HG03432 (cell line): ENCODE data around the gene ZNF486.
A peak's percentile ranks its signal among the peaks of the same experiment; 100 is the strongest.
"Not testable (repeated sequence)": the region's sequence is repeated elsewhere in the genome, so short reads cannot be mapped to it uniquely, and the experiment has no call there.

Experiments
- ATAC-seq: cut with Tn5 transposase; IDR thresholded peaks from one replicate; pipeline ENCODE4 v1.9.1; 2021; ENCODE audit warnings: mild to moderate bottlenecking, moderate library complexity; ENCODE audit not compliant: unreplicated experiment

The ZNF486 gene

DNA sequence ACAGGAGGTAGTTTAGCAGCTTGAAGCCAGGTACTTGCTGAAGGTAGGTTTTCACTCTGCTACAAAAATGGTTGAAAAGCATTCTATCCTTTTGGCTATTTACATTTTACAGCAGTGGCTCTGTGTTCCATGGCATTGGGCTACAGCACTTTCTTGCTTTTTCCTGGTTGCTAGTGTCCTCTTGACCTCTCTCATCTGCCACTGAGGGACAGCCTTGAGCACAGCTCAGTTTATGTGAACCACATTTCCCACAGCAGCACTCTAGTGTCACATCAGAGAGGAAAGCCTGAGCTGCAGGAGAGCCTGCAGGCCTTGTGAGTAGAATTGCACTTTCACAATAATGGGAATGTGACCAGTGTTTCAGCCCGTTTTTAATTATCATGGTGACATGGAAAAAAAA lies 54.6 kb downstream of the ZNF486 start:
- not testable (repeated sequence) for ATAC-seq

DNA sequence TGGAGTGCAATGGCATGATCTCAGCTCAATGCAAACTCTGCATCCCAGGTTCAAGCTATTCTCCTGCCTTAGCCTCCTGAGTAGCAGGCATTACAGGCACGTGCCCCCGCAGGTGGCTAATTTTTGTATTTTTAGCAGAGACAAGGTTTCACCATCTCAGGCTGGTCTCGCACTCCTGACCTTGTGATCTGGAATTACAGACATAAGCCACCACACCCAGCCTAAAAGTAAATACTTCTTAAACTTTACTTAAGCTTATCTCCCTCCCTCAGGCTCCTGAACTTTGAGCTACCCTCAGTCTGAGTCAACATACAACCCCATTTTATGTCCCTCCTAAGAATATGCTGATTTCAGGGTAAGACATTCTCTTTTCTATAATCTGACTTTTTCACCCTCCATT lies 66.1 kb downstream of the ZNF486 start:
- ATAC-seq, result no peak

DNA sequence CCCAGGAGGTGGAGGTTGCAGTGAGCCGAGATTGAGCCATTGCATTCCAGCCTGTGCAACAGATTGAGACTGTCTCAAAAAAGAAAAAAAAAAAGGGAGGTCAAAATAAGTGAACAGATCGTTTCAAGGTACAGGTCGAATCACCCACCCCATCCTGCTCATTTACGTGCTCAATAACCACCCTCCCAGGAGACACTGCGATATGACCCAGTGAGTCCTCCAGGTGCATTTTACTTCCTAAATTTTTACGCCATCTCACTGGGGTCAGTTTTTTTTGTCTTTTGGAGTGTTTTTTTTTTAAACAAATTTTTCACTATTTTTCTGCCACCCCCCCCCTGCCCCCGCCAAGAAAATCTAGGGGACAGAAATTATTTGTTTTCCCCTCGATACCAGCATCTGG lies 68.1 kb downstream of the ZNF486 start:
- no peak for ATAC-seq

DNA sequence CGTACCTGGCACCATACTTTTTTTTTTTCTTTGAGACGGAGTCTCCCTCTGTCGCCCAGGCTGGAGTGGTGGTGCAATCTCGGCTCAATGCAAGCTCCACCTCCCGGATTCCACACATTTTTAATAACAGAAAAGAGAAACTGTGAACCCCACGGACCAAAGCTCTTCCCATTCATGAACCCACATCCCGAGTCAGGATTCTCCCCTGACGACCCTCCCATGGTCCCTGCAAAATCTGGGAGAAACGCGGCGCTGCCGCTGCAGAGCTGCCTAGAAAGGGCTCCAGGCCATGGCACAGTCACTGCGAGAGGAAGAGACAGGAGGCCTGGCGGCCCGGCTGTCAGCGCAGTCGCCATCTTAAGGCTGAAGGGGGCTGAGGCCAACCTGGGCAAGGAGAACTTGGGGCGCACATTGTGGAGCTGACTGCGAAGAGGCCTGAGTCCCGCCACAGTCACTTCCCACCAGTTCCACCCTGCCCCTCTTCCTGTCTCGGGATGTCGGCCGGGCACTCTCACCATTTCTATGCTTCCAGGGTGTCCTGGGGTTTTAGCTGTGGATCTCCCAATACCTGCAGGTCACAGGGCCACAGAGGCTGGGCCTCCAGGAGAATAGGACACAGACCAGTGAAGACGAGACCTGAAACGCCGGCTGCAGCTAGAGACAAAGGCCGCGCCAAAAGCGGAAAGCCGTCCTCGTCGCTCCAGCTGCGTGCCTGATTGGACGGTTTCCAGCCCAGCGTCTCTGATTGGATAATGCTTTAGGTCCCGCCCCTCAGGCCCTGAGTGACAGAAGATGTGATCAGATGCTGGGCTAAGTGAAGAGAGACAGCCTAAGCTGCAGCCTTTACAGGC lies 71.0 kb downstream of the ZNF486 start:
- ATAC-seq, result peak; percentile 86

DNA sequence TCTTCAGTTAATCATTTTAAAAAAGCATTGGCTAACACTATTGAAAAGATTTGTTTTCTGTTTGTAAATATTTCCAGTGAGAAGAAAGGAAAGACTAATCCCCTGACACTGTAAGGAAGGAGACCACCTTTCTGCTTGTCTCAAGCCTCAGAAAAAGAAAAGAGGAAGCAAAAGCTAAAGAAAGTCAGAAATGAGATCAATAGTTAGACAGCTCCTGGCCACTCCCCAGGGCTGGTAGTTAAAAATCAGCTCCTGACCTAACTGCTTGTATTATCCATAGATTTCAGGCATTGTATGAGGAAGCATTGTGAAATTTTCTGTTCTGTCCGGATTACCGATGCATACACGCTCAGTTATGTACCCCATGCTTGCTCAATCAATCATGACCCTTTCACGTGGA lies 76.6 kb downstream of the ZNF486 start:
- no peak for ATAC-seq

DNA sequence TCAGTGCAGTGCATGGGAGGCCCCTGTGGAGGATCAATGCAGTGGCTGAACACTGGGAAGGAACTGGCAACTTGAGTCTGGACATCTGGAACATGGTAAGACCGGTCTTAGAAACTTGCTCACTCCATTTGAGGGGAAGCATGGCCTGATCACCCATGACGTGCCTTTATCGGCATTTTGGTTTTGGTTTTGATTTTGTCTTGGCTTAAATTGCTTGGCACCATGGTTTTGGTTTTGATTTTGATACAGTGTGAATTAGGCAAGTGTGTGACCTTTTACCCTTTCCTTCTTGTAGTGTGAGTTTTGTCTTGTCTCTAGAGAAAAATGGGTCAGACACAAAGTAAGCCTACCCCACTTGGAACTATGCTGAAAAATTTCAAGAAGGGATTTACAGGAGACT lies 77.3 kb downstream of the ZNF486 start:
- ATAC-seq, result no peak

DNA sequence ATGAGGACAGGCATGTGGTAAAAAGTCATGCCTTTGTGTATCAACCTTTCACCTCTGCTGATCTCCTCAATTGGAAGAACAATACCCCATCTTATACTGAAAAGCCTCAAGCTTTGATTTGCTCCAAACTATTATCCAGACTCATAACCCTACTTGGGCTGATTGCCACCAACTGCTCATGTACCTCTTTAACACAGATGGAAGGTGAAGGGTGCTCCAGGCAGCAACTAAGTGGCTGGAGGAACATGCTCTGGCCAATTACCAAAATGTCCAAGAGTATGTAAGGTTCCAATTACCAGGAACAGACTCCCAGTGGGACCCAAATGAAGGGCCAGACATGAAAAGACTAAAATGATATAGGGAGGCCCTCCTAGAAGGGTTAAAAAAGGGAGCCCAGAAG lies 78.3 kb downstream of the ZNF486 start:
- no peak for ATAC-seq

DNA sequence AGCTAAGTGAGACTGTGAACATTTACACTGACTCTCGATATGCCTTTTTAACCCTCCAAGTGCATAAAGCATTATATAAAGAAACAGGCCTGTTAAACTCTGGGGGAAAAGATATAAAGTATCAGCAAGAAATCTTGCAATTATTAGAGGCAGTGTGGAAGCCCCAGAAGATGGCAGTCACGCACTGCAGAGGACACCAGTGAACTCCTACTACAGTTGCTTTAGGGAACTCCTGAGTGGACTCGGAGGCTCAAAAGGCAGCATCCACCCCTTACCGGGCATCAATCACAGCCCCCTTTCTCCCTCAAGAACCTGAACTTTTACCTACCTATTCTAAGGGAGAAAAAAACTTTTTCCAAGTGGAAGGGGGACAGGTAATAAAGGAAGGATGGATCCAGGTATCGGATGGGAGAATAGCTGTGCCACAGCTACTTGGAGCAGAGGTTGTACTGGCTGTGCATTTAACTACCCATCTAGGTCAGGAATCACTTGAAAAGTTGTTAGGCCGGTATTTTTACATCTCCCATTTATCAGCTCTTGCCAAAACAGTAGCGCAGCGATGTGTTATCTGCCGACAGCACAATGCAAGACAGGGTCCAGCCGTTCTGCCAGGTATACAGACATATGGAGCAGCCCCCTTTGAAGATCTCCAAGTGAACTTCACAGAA lies 80.1 kb downstream of the ZNF486 start:
- ATAC-seq, result no peak

DNA sequence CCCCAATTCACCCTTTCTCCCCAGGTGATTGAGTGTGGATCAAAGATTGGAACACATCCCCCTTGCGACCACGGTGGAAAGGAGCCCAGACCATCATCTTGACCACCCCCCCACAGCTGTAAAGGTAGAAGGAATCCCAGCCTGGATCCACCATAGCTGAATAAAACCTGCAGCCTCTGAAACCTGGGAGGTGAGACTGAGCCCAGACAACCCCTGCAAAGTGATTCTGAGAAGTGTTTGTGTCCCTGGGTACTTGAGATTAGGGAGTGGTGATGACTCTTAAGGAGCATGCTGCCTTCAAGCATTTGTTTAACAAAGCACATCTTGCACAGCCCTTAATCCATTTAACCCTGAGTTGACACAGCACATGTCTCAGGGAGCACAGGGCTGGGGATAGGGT lies 81.2 kb downstream of the ZNF486 start:
- not testable (repeated sequence) for ATAC-seq
